ENCODE data around the gene ALPI. TPM values are rescaled to one million over a fixed set of nuclear protein-coding genes. Genes with fewer than 3 reads are reported as not detected.
"Not testable (repeated sequence)": the region's sequence is repeated elsewhere in the genome, so short reads cannot be mapped to it uniquely, and the experiment has no call there.

The ALPI gene
- total and polyA plus RNA-seq, 9 of the 15 experiments (the other 6 are each of a cell fraction or from before 2014, with no cell fraction given), result not detected

- H4K20me1 ChIP-seq (replicated peaks; ENCODE audit: control insufficient read depth, insufficient read depth, low read length); in situ Hi-C loops (cut with MboI); DNase-seq (ENCODE audit: extremely low read depth in 1 of 4, low spot score in 3 of 4); H3K79me2 ChIP-seq (ENCODE audit: control insufficient read depth, insufficient read depth, low read length); H3K9me3 ChIP-seq (replicated peaks; ENCODE audit: control insufficient read depth, insufficient read depth, low read depth, low read length); H3K4me2 ChIP-seq (ENCODE audit: insufficient read depth, low read length); POLR2A ChIA-PET; BruUV-seq (replicated peaks); CTCF ChIA-PET (ENCODE audit: low intra/inter-chr PET ratio); intact Hi-C loops (cut with micrococcal nuclease); H3K4me3 ChIP-seq; H3K36me3 ChIP-seq (ENCODE audit: control insufficient read depth, insufficient read depth, low read length); H2AFZ ChIP-seq (ENCODE audit: low read depth, low read length); H3K27me3 ChIP-seq (ENCODE audit: control insufficient read depth in 2 of 2, insufficient read depth in 2 of 2, low read length in 2 of 2); H3K9ac ChIP-seq (ENCODE audit: insufficient read depth in 1 of 2, low read depth in 2 of 2, low read length in 2 of 2); ATAC-seq; H3K9me1 ChIP-seq (ENCODE audit: control insufficient read depth, insufficient read depth, low read length); H3K4me1 ChIP-seq (replicated peaks in 1 of 2; ENCODE audit: control insufficient read depth in 2 of 2, insufficient read depth in 2 of 2, low read length in 2 of 2); FAIRE-seq; H3K27ac ChIP-seq (ENCODE audit: extremely low read depth, low read depth, low read length): not testable (repeated sequence)
- WGBS (ENCODE audit: insufficient coverage, low coverage, missing lambda C conversion rate), result 0% methylated on average over 2 of the region's 10 CpGs
Observed at GRCh38 chr2:232408269-232408668, 47.7 kb upstream of the ALPI start.

- ATAC-seq; H3K27me3 ChIP-seq (ENCODE audit: control insufficient read depth in 2 of 2, insufficient read depth in 2 of 2, low read length in 2 of 2); POLR2A ChIA-PET; H3K27ac ChIP-seq (ENCODE audit: extremely low read depth, low read depth, low read length); H3K9ac ChIP-seq (ENCODE audit: insufficient read depth in 1 of 2, low read depth in 2 of 2, low read length in 2 of 2); H4K20me1 ChIP-seq (replicated peaks; ENCODE audit: control insufficient read depth, insufficient read depth, low read length); FAIRE-seq; H3K4me1 ChIP-seq (replicated peaks in 1 of 2; ENCODE audit: control insufficient read depth in 2 of 2, insufficient read depth in 2 of 2, low read length in 2 of 2); H3K4me2 ChIP-seq (ENCODE audit: insufficient read depth, low read length); BruUV-seq (replicated peaks); H3K4me3 ChIP-seq; H3K9me1 ChIP-seq (ENCODE audit: control insufficient read depth, insufficient read depth, low read length); intact Hi-C loops (cut with micrococcal nuclease); H3K79me2 ChIP-seq (ENCODE audit: control insufficient read depth, insufficient read depth, low read length); H3K36me3 ChIP-seq (ENCODE audit: control insufficient read depth, insufficient read depth, low read length); CTCF ChIA-PET (ENCODE audit: low intra/inter-chr PET ratio); DNase-seq (ENCODE audit: extremely low read depth in 1 of 4, low spot score in 3 of 4); H3K9me3 ChIP-seq (replicated peaks; ENCODE audit: control insufficient read depth, insufficient read depth, low read depth, low read length); in situ Hi-C loops (cut with MboI); H2AFZ ChIP-seq (ENCODE audit: low read depth, low read length): not testable (repeated sequence)
- WGBS (ENCODE audit: insufficient coverage, low coverage, missing lambda C conversion rate), result 0% methylated on average over 3 of the region's 40 CpGs
Observed at GRCh38 chr2:232409617-232410016, 46.3 kb upstream of the ALPI start.

Data from K562 (cell line).